DOHH2 (cell line): ENCODE data around the gene SLC44A3.

Source experiments
- H3F3A ChIP-seq: fragments of 200-600 bp; sonication (generic), shearing (Covaris generic); 2 replicates; pipeline ENCODE4 v1.6.0; 2016; ENCODE audit warnings: antibody characterized with exemption, mild to moderate bottlenecking; ENCODE audit not compliant: control insufficient read depth, insufficient read depth
- H3K27ac ChIP-seq: fragments of 200-600 bp; sonication (generic); 2 replicates; pipeline ENCODE4 v1.5.1; 2014; ENCODE audit warnings: low read depth, mild to moderate bottlenecking, low read length, moderate library complexity
- H3K27me3 ChIP-seq: fragments of 200-600 bp; sonication (generic); 2 replicates; pipeline ENCODE4 v1.6.1; 2014; ENCODE audit warnings: mild to moderate bottlenecking, low read length, mixed read lengths; ENCODE audit not compliant: control insufficient read depth
- H3K36me3 ChIP-seq: fragments of 200-600 bp; sonication (generic); 2 replicates; pipeline ENCODE4 v1.6.1; 2014; ENCODE audit warnings: mild to moderate bottlenecking, low read length, moderate library complexity, mixed read lengths; ENCODE audit not compliant: control insufficient read depth
- H3K4me1 ChIP-seq: fragments of 200-600 bp; sonication (generic); 2 replicates; pipeline ENCODE4 v1.6.1; 2014; ENCODE audit warnings: mild to moderate bottlenecking, low read length, mixed read lengths; ENCODE audit not compliant: control insufficient read depth
- H3K4me2 ChIP-seq: fragments of 200-600 bp; sonication (generic); 2 replicates; pipeline ENCODE4 v1.6.0; 2014; ENCODE audit warnings: mild to moderate bottlenecking, low read length, moderate library complexity
- H3K4me3 ChIP-seq: fragments of 200-600 bp; sonication (generic); 2 replicates; pipeline ENCODE4 v1.5.1; 2014; ENCODE audit warnings: mild to moderate bottlenecking, low read length, mixed read lengths
- H3K79me2 ChIP-seq: fragments of 200-600 bp; sonication (generic); 2 replicates; pipeline ENCODE4 v1.6.1; 2014; ENCODE audit warnings: mild to moderate bottlenecking, low read length, mixed read lengths; ENCODE audit not compliant: control insufficient read depth
- H3K9me2 ChIP-seq: fragments of 200-600 bp; sonication (generic); replicated peaks from 2 replicates; pipeline ENCODE4 v1.6.1; 2014; ENCODE audit warnings: mild to moderate bottlenecking, low read length, mixed read lengths; ENCODE audit not compliant: control insufficient read depth
- H3K9me3 ChIP-seq: fragments of 200-600 bp; sonication (generic); 2 replicates; pipeline ENCODE4 v1.6.1; 2014; ENCODE audit warnings: antibody characterized with exemption, low read length, mixed read lengths; ENCODE audit not compliant: control insufficient read depth, insufficient read depth
- H4K20me1 ChIP-seq: fragments of 200-600 bp; sonication (generic); 2 replicates; pipeline ENCODE4 v1.6.0; 2014; ENCODE audit warnings: low read depth, mild to moderate bottlenecking, antibody characterized with exemption, low read length, moderate library complexity; ENCODE audit not compliant: control insufficient read depth, insufficient read depth
- EZH2phosphoT487 ChIP-seq: fragments of 200-600 bp; sonication (generic); IDR thresholded peaks from 2 replicates; pipeline ENCODE4 v1.6.1; 2017; ENCODE audit warnings: borderline replicate concordance, mild to moderate bottlenecking, antibody characterized with exemption, low read length, moderate library complexity, mixed read lengths
- TF ChIP-seq, protein P1 (sequence below): fragments of 200-600 bp; sonication (generic); IDR thresholded peaks from one replicate; pipeline ENCODE4 v1.5.1; 2014; ENCODE audit warnings: antibody characterized with exemption, mild to moderate bottlenecking, low read depth, low read length; ENCODE audit not compliant: poor library complexity, severe bottlenecking

SLC44A3 gene

DNA sequence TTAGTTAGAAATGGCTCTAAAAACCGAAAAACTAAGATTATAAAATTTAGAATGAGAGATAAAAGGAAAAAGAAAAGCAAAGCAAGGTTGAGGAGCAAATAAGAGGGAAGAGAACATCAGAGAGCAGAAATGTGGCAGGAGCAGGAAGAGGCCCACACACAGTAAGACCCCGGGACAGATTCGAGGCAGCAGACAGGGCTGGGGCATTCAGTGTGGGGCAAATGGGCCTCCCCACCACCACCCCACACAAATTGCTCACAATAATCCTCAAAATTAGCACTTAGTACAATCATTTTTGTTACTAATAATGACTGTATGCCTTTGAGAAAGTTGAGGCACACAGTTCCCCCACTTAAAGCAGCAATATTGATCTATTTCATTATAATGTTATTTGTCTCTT, 17.1 kb upstream of the SLC44A3 start:
- no peaks in the 10 kb centered on the region for H4K20me1 ChIP-seq
- TF ChIP-seq EZH2phosphoT487 = no peak
- TF ChIP-seq, protein P1, sequence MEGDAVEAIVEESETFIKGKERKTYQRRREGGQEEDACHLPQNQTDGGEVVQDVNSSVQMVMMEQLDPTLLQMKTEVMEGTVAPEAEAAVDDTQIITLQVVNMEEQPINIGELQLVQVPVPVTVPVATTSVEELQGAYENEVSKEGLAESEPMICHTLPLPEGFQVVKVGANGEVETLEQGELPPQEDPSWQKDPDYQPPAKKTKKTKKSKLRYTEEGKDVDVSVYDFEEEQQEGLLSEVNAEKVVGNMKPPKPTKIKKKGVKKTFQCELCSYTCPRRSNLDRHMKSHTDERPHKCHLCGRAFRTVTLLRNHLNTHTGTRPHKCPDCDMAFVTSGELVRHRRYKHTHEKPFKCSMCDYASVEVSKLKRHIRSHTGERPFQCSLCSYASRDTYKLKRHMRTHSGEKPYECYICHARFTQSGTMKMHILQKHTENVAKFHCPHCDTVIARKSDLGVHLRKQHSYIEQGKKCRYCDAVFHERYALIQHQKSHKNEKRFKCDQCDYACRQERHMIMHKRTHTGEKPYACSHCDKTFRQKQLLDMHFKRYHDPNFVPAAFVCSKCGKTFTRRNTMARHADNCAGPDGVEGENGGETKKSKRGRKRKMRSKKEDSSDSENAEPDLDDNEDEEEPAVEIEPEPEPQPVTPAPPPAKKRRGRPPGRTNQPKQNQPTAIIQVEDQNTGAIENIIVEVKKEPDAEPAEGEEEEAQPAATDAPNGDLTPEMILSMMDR = no peak
- no peak overlapping the region for H3K27ac ChIP-seq

DNA sequence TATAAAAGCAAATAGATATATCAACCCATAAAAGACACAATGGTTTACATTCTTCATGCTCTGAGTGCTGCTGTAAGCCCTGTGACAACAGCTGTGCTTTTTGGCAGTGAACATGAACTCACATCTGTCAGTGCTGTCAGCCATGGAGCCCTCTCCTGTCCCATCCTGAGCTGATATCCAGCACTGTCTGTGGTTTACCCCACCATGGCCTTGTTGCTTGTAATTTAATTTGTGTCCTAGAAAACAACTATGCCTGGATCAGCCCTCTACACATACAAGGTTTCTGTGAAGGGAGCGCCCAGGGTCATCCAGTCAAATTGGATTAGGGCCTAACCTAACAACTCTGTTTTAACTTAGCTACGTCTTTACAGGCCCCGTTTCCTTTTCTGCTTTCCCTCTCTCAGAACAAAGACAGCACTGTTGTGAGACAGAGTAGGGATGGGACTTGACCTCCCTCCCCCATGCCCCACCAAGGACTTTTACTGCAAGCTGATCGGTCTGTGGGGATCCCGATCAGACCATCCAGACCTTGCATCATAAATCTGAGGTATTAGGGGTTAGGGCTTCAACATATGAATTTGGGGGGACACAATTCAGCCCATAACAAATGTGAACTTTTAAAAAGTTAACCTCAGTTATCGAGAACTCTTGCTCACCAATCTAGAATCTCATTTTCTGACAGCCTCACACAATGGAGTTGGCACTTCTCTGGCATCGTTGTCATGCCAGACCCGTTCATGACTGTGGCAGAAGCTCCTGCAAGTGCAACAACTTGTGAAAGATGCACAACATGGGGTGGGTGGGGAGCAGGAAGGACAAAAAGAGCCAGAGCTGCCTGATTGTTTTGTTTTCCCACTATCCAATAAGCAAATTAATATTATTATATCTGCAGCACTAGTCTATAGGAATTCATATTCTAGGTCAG, 16.4 kb upstream of the SLC44A3 start:
- H3K9me2 ChIP-seq = no peaks in the 10 kb centered on the region
- H3K36me3 ChIP-seq = no peaks in the 10 kb centered on the region
- peaks cover 5% of the 10 kb centered on the region; the same call in 1 of the 2 replicates for H3K4me1 ChIP-seq
- no peak overlapping the region for H3K27ac ChIP-seq
- no peak overlapping the region for H3K4me2 ChIP-seq
- H3K9me3 ChIP-seq = no peaks in the 10 kb centered on the region
- H3K79me2 ChIP-seq = no peaks in the 10 kb centered on the region
- H3K4me3 ChIP-seq = no peak overlapping the region
- H3K27me3 ChIP-seq = no peaks in the 10 kb centered on the region
- H4K20me1 ChIP-seq = no peaks in the 10 kb centered on the region
- TF ChIP-seq, protein P1 = no peak
- no peak for TF ChIP-seq EZH2phosphoT487
- H3F3A ChIP-seq = no peaks in the 10 kb centered on the region

More for the DNA sequence above, 17.1 kb upstream of the SLC44A3 start:
- Histone ChIP-seq H3K9me3 (no peaks in the 10 kb centered on the region), H3K4me2 (no peak overlapping the region), H3K9me2 (no peaks in the 10 kb centered on the region), H3K4me1 (peaks cover 5% of the 10 kb centered on the region; the same call in 1 of the 2 replicates), H3K4me3 (no peak overlapping the region), H3F3A (no peaks in the 10 kb centered on the region), H3K36me3 (no peaks in the 10 kb centered on the region), H3K27me3 (no peaks in the 10 kb centered on the region), H3K79me2 (no peaks in the 10 kb centered on the region)

DNA sequence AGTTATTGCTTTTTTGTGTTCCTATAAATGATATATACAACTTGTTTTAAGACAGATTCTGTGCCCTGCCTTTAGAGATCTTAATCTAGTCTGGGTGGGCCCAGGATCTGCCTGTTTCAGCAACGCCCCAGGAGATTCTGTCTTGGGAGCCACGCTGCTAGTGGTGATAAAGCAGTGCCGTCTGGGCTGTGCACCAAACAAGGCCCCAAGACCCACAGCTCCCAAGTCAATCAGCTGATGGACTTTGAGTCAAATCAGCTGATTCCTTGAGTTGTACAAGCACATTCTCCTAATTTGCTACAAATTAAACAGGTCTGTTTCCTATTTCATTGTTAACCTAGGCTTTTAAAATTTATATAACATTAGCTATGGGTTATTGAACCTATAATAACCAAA, 15.7 kb upstream of the SLC44A3 start:
- H3K4me1 ChIP-seq = peaks cover 5% of the 10 kb centered on the region; the same call in 1 of the 2 replicates
- no peaks in the 10 kb centered on the region for H3K9me2 ChIP-seq
- H3K9me3 ChIP-seq = no peaks in the 10 kb centered on the region
- no peak overlapping the region for H3K4me2 ChIP-seq
- no peaks in the 10 kb centered on the region for H4K20me1 ChIP-seq
- no peaks in the 10 kb centered on the region for H3K27me3 ChIP-seq
- no peak overlapping the region for H3K27ac ChIP-seq
- H3K36me3 ChIP-seq = no peaks in the 10 kb centered on the region
- no peaks in the 10 kb centered on the region for H3K79me2 ChIP-seq
- no peak overlapping the region for H3K4me3 ChIP-seq
- H3F3A ChIP-seq = no peaks in the 10 kb centered on the region
- no peak for TF ChIP-seq EZH2phosphoT487
- TF ChIP-seq, protein P1 = no peak
